ENCODE measurements around the gene SYP.

The SYP gene

DNA sequence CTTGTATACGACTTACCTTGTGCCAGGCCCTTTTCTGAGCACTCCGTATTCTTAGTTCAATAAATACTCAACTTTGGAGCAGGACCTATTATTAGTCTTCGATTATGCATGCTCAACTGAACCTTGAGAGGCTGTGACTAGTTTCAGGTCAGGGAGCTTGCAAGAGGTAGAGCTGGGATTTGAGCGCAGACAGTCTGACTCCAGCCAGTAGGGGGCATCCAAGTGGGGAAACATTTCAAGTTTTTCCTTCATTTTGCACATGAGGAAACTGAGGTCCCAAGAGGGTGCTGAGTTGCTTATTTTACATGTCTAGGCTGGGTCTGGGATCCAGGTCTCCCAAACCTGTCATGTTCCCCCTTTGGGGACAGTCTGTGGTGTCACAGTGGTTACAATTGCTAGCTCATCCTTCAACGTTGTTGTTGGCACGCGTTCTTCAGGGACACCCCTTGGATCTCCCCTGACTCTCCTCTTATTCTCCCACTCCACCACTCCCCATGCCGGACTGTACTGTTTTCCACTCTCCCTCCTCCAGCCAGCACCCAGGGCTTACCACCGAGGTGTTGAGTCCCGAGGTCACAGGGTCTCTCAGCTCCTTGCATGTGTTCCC, 7.2 kb downstream of the SYP start:
- H2AK5ac ChIP-seq (ENCODE audit: low read length, severe bottlenecking): no peak overlapping the region
- H2BK5ac ChIP-seq (ENCODE audit: low read depth, low read length, poor library complexity, severe bottlenecking): no peak overlapping the region
- no peak overlapping the region for H3K4me3 ChIP-seq (ENCODE audit: insufficient read depth in 1 of 2, low read depth in 1 of 2, low read length in 2 of 2)
- H3K4me2 ChIP-seq (ENCODE audit: low read length, poor library complexity, severe bottlenecking): no peak overlapping the region
- no peaks in the 10 kb centered on the region for H3K9me3 ChIP-seq (ENCODE audit: control insufficient read depth, low read length)
- H2AFZ ChIP-seq (ENCODE audit: low read depth, low read length): no peak overlapping the region
- H4K8ac ChIP-seq (ENCODE audit: low read length): no peak overlapping the region
- H3K4ac ChIP-seq (ENCODE audit: low read depth in 1 of 2, low read length in 2 of 2): no peak overlapping the region
- H3K18ac ChIP-seq (ENCODE audit: low read depth in 1 of 2, low read length in 2 of 2): no peak overlapping the region
- no peak overlapping the region for H3K23ac ChIP-seq (ENCODE audit: low read length in 2 of 2)
- no peaks in the 10 kb centered on the region for H3K36me3 ChIP-seq (ENCODE audit: control insufficient read depth in 1 of 2, insufficient read depth in 2 of 2, low read depth in 1 of 2, low read length in 2 of 2)
- peaks cover 5 to 7% of the 10 kb centered on the region in 2 experiments for H3K27me3 ChIP-seq (ENCODE audit: control insufficient read depth in 1 of 2, insufficient read depth in 1 of 2, low read length in 2 of 2)
- peak; percentile 23 for DNase-seq
- H3K79me1 ChIP-seq (replicated peaks; ENCODE audit: low read length, poor library complexity, severe bottlenecking): no peaks in the 10 kb centered on the region
- no peak overlapping the region for H3K9ac ChIP-seq (ENCODE audit: low read length)
- H3K14ac ChIP-seq (ENCODE audit: low read length in 2 of 2): no peak overlapping the region
- 71% methylated on average over 9 of the region's 10 CpGs for WGBS
- H2BK15ac ChIP-seq (ENCODE audit: low read depth, poor library complexity, severe bottlenecking): no peak overlapping the region
- H4K91ac ChIP-seq (ENCODE audit: low read length): no peak overlapping the region
- no peak overlapping the region for H3K27ac ChIP-seq (ENCODE audit: low read length, poor library complexity, severe bottlenecking)
- peaks cover 1% of the 10 kb centered on the region for H3K4me1 ChIP-seq (ENCODE audit: control insufficient read depth, insufficient read depth, low read depth, low read length)
- no peak overlapping the region for H2BK120ac ChIP-seq (ENCODE audit: low read depth, low read length)
- no peak overlapping the region for H2BK12ac ChIP-seq (ENCODE audit: low read length in 2 of 2)

DNA sequence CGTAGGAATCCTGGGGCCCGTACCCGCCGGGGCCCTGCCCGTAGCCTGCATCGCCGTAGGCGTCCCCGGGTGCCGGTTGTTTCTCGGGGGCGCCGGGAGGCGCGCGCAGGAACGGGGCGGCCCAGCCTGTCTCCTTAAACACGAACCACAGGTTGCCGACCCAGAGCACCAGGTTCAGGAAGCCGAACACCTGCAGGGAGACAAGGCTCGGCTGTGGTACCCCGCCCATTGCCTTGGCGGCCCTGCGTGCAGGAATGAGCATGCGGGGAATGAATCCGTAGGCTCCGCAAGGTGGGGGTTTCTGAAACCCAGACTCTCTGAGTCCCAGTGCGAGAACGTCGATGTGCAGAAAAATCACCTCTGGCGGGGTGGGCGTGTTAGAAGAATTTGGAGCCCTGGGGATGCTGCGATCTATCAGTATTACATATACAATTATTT, 8.4 kb downstream of the SYP start:
- H2AK5ac ChIP-seq (ENCODE audit: low read length, severe bottlenecking): no peak overlapping the region
- peak overlapping the region; percentile 87 for H3K4me2 ChIP-seq (ENCODE audit: low read length, poor library complexity, severe bottlenecking)
- H3K79me1 ChIP-seq (replicated peaks; ENCODE audit: low read length, poor library complexity, severe bottlenecking): no peaks in the 10 kb centered on the region
- peak overlapping the region in 1 of 2 experiments; percentile 89 for H3K4ac ChIP-seq (ENCODE audit: low read depth in 1 of 2, low read length in 2 of 2)
- 0% methylated on average over 16 of the region's 34 CpGs for WGBS
- peak overlapping the region; percentile 42 for H2AFZ ChIP-seq (ENCODE audit: low read depth, low read length)
- no peaks in the 10 kb centered on the region for H3K36me3 ChIP-seq (ENCODE audit: control insufficient read depth in 1 of 2, insufficient read depth in 2 of 2, low read depth in 1 of 2, low read length in 2 of 2)
- no peak overlapping the region for H2BK15ac ChIP-seq (ENCODE audit: low read depth, poor library complexity, severe bottlenecking)
- no peak overlapping the region for H2BK5ac ChIP-seq (ENCODE audit: low read depth, low read length, poor library complexity, severe bottlenecking)
- no peak for DNase-seq
- peak overlapping the region in 1 of 2 experiments; percentile 93 for H3K18ac ChIP-seq (ENCODE audit: low read depth in 1 of 2, low read length in 2 of 2)
- H3K4me1 ChIP-seq (ENCODE audit: control insufficient read depth, insufficient read depth, low read depth, low read length): peaks cover 2% of the 10 kb centered on the region
- H3K14ac ChIP-seq (ENCODE audit: low read length in 2 of 2): peak overlapping the region in 1 of 2 experiments; percentile 32
- no peak overlapping the region for H2BK12ac ChIP-seq (ENCODE audit: low read length in 2 of 2)
- H3K23ac ChIP-seq (ENCODE audit: low read length in 2 of 2): no peak overlapping the region
- peak overlapping the region; percentile 62 for H3K27ac ChIP-seq (ENCODE audit: low read length, poor library complexity, severe bottlenecking)
- H4K91ac ChIP-seq (ENCODE audit: low read length): peak overlapping the region; percentile 11
- H4K8ac ChIP-seq (ENCODE audit: low read length): peak overlapping the region; percentile 89
- peak overlapping the region; percentile 81 for H3K9ac ChIP-seq (ENCODE audit: low read length)
- no peaks in the 10 kb centered on the region for H3K9me3 ChIP-seq (ENCODE audit: control insufficient read depth, low read length)
- H3K4me3 ChIP-seq (ENCODE audit: insufficient read depth in 1 of 2, low read depth in 1 of 2, low read length in 2 of 2): peak overlapping the region; percentile 70 to 87
- no peak overlapping the region for H2BK120ac ChIP-seq (ENCODE audit: low read depth, low read length)
- H3K27me3 ChIP-seq (ENCODE audit: control insufficient read depth in 1 of 2, insufficient read depth in 1 of 2, low read length in 2 of 2): no peaks in the 10 kb centered on the region

DNA sequence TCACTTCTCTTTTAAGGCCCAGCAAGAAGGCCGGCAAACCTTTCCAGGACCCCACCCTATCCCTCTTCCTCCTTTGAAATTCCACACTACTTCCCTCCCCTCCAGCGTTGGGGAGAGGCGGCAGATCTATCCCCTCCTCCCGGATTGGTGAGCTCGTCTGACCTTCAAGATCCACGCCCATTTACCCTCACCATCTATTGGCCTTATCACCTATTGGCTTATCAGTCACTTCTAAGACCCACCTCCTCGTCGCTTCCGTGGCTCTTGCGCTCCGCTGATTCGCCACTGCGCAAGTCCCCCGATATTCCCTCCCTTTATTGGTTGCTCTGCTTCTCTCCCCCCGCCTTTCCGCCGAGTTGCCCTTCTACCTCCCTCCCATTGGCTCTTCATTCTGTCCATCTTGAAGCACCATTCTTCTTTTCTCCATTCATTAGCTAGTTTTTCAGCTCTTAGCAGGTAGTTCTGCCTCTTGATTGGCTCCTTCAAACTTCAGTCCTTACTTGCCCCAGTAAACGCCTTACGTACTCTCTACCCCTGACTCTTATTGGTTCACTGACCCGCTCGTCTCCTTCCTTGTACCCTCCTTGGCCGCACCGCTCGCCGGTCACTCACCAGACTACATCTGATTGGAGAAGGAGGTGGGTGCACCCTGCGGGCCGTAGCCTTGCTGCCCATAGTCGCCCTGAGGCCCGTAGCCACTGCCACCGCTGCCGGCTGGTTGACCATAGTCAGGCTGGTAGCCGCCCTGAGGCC, 9.0 kb downstream of the SYP start:
- no peaks in the 10 kb centered on the region for H3K79me1 ChIP-seq (replicated peaks; ENCODE audit: low read length, poor library complexity, severe bottlenecking)
- peak overlapping the region; percentile 11 for H4K91ac ChIP-seq (ENCODE audit: low read length)
- H2AFZ ChIP-seq (ENCODE audit: low read depth, low read length): peak overlapping the region; percentile 42
- H3K9ac ChIP-seq (ENCODE audit: low read length): peak overlapping the region; percentile 81
- no peak overlapping the region for H2BK15ac ChIP-seq (ENCODE audit: low read depth, poor library complexity, severe bottlenecking)
- peak overlapping the region; percentile 87 for H3K4me2 ChIP-seq (ENCODE audit: low read length, poor library complexity, severe bottlenecking)
- H2BK120ac ChIP-seq (ENCODE audit: low read depth, low read length): no peak overlapping the region
- peaks cover 6% of the 10 kb centered on the region for H3K4me1 ChIP-seq (ENCODE audit: control insufficient read depth, insufficient read depth, low read depth, low read length)
- H3K4me3 ChIP-seq (ENCODE audit: insufficient read depth in 1 of 2, low read depth in 1 of 2, low read length in 2 of 2): peak overlapping the region; percentile 70 to 87
- H3K36me3 ChIP-seq (ENCODE audit: control insufficient read depth in 1 of 2, insufficient read depth in 2 of 2, low read depth in 1 of 2, low read length in 2 of 2): no peaks in the 10 kb centered on the region
- peak overlapping the region; percentile 64 for H3K27ac ChIP-seq (ENCODE audit: low read length, poor library complexity, severe bottlenecking)
- no peak overlapping the region for H2BK12ac ChIP-seq (ENCODE audit: low read length in 2 of 2)
- no peak overlapping the region for H2AK5ac ChIP-seq (ENCODE audit: low read length, severe bottlenecking)
- peak; percentile 99 for DNase-seq
- H3K9me3 ChIP-seq (ENCODE audit: control insufficient read depth, low read length): no peaks in the 10 kb centered on the region
- no peaks in the 10 kb centered on the region for H3K27me3 ChIP-seq (ENCODE audit: control insufficient read depth in 1 of 2, insufficient read depth in 1 of 2, low read length in 2 of 2)
- no peak overlapping the region for H3K23ac ChIP-seq (ENCODE audit: low read length in 2 of 2)
- H3K14ac ChIP-seq (ENCODE audit: low read length in 2 of 2): peak overlapping the region in 1 of 2 experiments; percentile 32
- H3K4ac ChIP-seq (ENCODE audit: low read depth in 1 of 2, low read length in 2 of 2): peak overlapping the region in 1 of 2 experiments; percentile 89
- no peak overlapping the region for H2BK5ac ChIP-seq (ENCODE audit: low read depth, low read length, poor library complexity, severe bottlenecking)
- H3K18ac ChIP-seq (ENCODE audit: low read depth in 1 of 2, low read length in 2 of 2): peak overlapping the region in 1 of 2 experiments; percentile 93
- WGBS: under 1% methylated on average over 30 of the region's 32 CpGs
- H4K8ac ChIP-seq (ENCODE audit: low read length): peak overlapping the region; percentile 89

DNA sequence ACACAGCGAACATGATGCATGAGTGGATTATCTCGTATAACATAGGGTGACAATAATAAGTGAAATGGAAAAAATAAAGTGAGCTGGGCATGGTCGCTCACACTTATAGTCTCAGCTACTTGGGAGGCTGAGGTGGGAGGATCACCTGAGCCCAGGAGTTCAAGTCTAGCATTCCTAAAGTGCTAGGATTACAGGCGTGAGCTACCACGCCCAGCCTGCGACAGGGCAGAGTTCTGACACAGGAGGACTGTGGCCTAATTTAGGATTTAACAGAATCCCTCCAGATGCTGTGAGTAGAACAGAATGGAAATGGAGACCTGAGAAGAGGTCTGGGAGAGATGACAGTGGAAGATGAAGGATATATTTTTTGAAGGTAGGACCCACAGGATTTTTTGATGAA, 10.4 kb downstream of the SYP start:
- H3K18ac ChIP-seq (ENCODE audit: low read depth in 1 of 2, low read length in 2 of 2): no peak overlapping the region
- no peak overlapping the region for H3K4ac ChIP-seq (ENCODE audit: low read depth in 1 of 2, low read length in 2 of 2)
- H3K9me3 ChIP-seq (ENCODE audit: control insufficient read depth, low read length): no peaks in the 10 kb centered on the region
- H3K27me3 ChIP-seq (ENCODE audit: control insufficient read depth in 1 of 2, insufficient read depth in 1 of 2, low read length in 2 of 2): no peaks in the 10 kb centered on the region
- whole genome bisulfite sequencing: 96% methylated on average over 6 of the region's 6 CpGs
- H3K36me3 ChIP-seq (ENCODE audit: control insufficient read depth in 1 of 2, insufficient read depth in 2 of 2, low read depth in 1 of 2, low read length in 2 of 2): no peaks in the 10 kb centered on the region
- H3K23ac ChIP-seq (ENCODE audit: low read length in 2 of 2): no peak overlapping the region
- H2AFZ ChIP-seq (ENCODE audit: low read depth, low read length): no peak overlapping the region
- no peaks in the 10 kb centered on the region for H3K79me1 ChIP-seq (replicated peaks; ENCODE audit: low read length, poor library complexity, severe bottlenecking)
- H4K91ac ChIP-seq (ENCODE audit: low read length): no peak overlapping the region
- H2AK5ac ChIP-seq (ENCODE audit: low read length, severe bottlenecking): no peak overlapping the region
- H3K9ac ChIP-seq (ENCODE audit: low read length): no peak overlapping the region
- H3K4me3 ChIP-seq (ENCODE audit: insufficient read depth in 1 of 2, low read depth in 1 of 2, low read length in 2 of 2): peak overlapping the region in 1 of 2 experiments; percentile 74
- H3K27ac ChIP-seq (ENCODE audit: low read length, poor library complexity, severe bottlenecking): no peak overlapping the region
- no peak overlapping the region for H2BK12ac ChIP-seq (ENCODE audit: low read length in 2 of 2)
- peaks cover 9% of the 10 kb centered on the region for H3K4me1 ChIP-seq (ENCODE audit: control insufficient read depth, insufficient read depth, low read depth, low read length)
- DNase-seq: no peak
- H3K4me2 ChIP-seq (ENCODE audit: low read length, poor library complexity, severe bottlenecking): no peak overlapping the region
- H2BK15ac ChIP-seq (ENCODE audit: low read depth, poor library complexity, severe bottlenecking): no peak overlapping the region
- H3K14ac ChIP-seq (ENCODE audit: low read length in 2 of 2): no peak overlapping the region
- H2BK120ac ChIP-seq (ENCODE audit: low read depth, low read length): no peak overlapping the region
- no peak overlapping the region for H2BK5ac ChIP-seq (ENCODE audit: low read depth, low read length, poor library complexity, severe bottlenecking)
- H4K8ac ChIP-seq (ENCODE audit: low read length): no peak overlapping the region

Measured in mesenchymal stem cell (in vitro differentiated cells and primary cell).